ENCODE data around the gene SLC38A8.

SLC38A8 gene

GRCh38 chr16:84048270-84048669 lies 5.7 kb upstream of the SLC38A8 start:
- H3K4me3 Mint-ChIP-seq: no peak overlapping the region
- H3K27me3 Mint-ChIP-seq: peaks cover 19% of the 10 kb centered on the region
- DNase-seq: no peak
- no peaks in the 10 kb centered on the region for H3K9me3 Mint-ChIP-seq
- H3K27ac Mint-ChIP-seq: no peak overlapping the region
- peaks cover 6% of the 10 kb centered on the region for H3K4me1 Mint-ChIP-seq (ENCODE audit: low read depth)
- H3K36me3 Mint-ChIP-seq (ENCODE audit: low read depth): peaks cover 36% of the 10 kb centered on the region

GRCh38 chr16:84047626-84048025 lies 5.0 kb upstream of the SLC38A8 start:
- no peaks in the 10 kb centered on the region for H3K9me3 Mint-ChIP-seq
- peaks cover 6% of the 10 kb centered on the region for H3K4me1 Mint-ChIP-seq (ENCODE audit: low read depth)
- H3K27ac Mint-ChIP-seq: no peak overlapping the region
- DNase-seq: no peak
- no peak overlapping the region for H3K4me3 Mint-ChIP-seq
- peaks cover 30% of the 10 kb centered on the region for H3K36me3 Mint-ChIP-seq (ENCODE audit: low read depth)
- peaks cover 20% of the 10 kb centered on the region for H3K27me3 Mint-ChIP-seq

GRCh38 chr16:84047206-84047605 lies 4.6 kb upstream of the SLC38A8 start:
- no peak for DNase-seq
- Mint-ChIP-seq H3K4me3 (no peak overlapping the region), H3K9me3 (no peaks in the 10 kb centered on the region), H3K27me3 (peaks cover 24% of the 10 kb centered on the region), H3K4me1 (ENCODE audit: low read depth) (peaks cover 6% of the 10 kb centered on the region), H3K27ac (no peak overlapping the region), H3K36me3 (ENCODE audit: low read depth) (peaks cover 25% of the 10 kb centered on the region)

GRCh38 chr16:84045818-84046470 lies 3.3 kb upstream of the SLC38A8 start:
- peaks cover 6% of the 10 kb centered on the region for H3K4me1 Mint-ChIP-seq (ENCODE audit: low read depth)
- no peak overlapping the region for H3K4me3 Mint-ChIP-seq
- peaks cover 23% of the 10 kb centered on the region for H3K36me3 Mint-ChIP-seq (ENCODE audit: low read depth)
- H3K27me3 Mint-ChIP-seq: peaks cover 29% of the 10 kb centered on the region
- H3K27ac Mint-ChIP-seq: no peak overlapping the region
- no peaks in the 10 kb centered on the region for H3K9me3 Mint-ChIP-seq
- DNase-seq: no peak

- Mint-ChIP-seq H3K27me3 (peaks cover 33% of the 10 kb centered on the region), H3K9me3 (no peaks in the 10 kb centered on the region), H3K36me3 (ENCODE audit: low read depth) (peaks cover 19% of the 10 kb centered on the region), H3K27ac (no peak overlapping the region), H3K4me3 (no peak overlapping the region), H3K4me1 (ENCODE audit: low read depth) (peaks cover 6% of the 10 kb centered on the region)
- no peak for DNase-seq
These were observed 2.6 kb upstream of the SLC38A8 start for GRCh38 chr16:84045001-84045817.

- peaks cover 33% of the 10 kb centered on the region for H3K27me3 Mint-ChIP-seq
- H3K4me3 Mint-ChIP-seq: no peak overlapping the region
These were observed 1.5 kb upstream of the SLC38A8 start for GRCh38 chr16:84044118-84044488.

GRCh38 chr16:84043486-84044117 lies 1.0 kb upstream of the SLC38A8 start:
- Mint-ChIP-seq H3K27ac (no peak overlapping the region), H3K27me3 (peaks cover 38% of the 10 kb centered on the region), H3K9me3 (no peaks in the 10 kb centered on the region), H3K4me1 (ENCODE audit: low read depth) (peaks cover 6% of the 10 kb centered on the region), H3K4me3 (no peak overlapping the region), H3K36me3 (ENCODE audit: low read depth) (peaks cover 4% of the 10 kb centered on the region)
- no peak for DNase-seq

More at GRCh38 chr16:84044118-84044488, 1.5 kb upstream of the SLC38A8 start:
- peaks cover 6% of the 10 kb centered on the region for H3K4me1 Mint-ChIP-seq (ENCODE audit: low read depth)
- no peaks in the 10 kb centered on the region for H3K9me3 Mint-ChIP-seq
- no peak overlapping the region for H3K27ac Mint-ChIP-seq
- DNase-seq: no peak
- peaks cover 8% of the 10 kb centered on the region for H3K36me3 Mint-ChIP-seq (ENCODE audit: low read depth)

- Mint-ChIP-seq H3K27me3 (peaks cover 41% of the 10 kb centered on the region), H3K9me3 (no peaks in the 10 kb centered on the region), H3K27ac (no peak overlapping the region), H3K4me3 (no peak overlapping the region), H3K4me1 (ENCODE audit: low read depth) (peaks cover 6% of the 10 kb centered on the region), H3K36me3 (ENCODE audit: low read depth) (peaks cover under 1% of the 10 kb centered on the region)
- DNase-seq: no peak
These were observed 387 bp upstream of the SLC38A8 start for GRCh38 chr16:84042879-84043485.

- Mint-ChIP-seq H3K36me3 (ENCODE audit: low read depth) (no peaks in the 10 kb centered on the region), H3K4me3 (no peak overlapping the region), H3K4me1 (ENCODE audit: low read depth) (peaks cover 6% of the 10 kb centered on the region), H3K9me3 (no peaks in the 10 kb centered on the region), H3K27me3 (peaks cover 41% of the 10 kb centered on the region), H3K27ac (no peak overlapping the region)
- DNase-seq: no peak
These were observed 714 bp downstream of the SLC38A8 start for GRCh38 chr16:84041881-84042280.

- Mint-ChIP-seq H3K4me3 (no peak overlapping the region), H3K27me3 (peaks cover 41% of the 10 kb centered on the region), H3K4me1 (ENCODE audit: low read depth) (peaks cover 6% of the 10 kb centered on the region), H3K27ac (no peak overlapping the region), H3K36me3 (ENCODE audit: low read depth) (no peaks in the 10 kb centered on the region), H3K9me3 (no peaks in the 10 kb centered on the region)
- DNase-seq: no peak
These were observed 1.5 kb downstream of the SLC38A8 start for GRCh38 chr16:84040823-84041820.

- Mint-ChIP-seq H3K27ac (no peak overlapping the region), H3K9me3 (no peaks in the 10 kb centered on the region), H3K4me3 (no peak overlapping the region), H3K36me3 (ENCODE audit: low read depth) (no peaks in the 10 kb centered on the region), H3K27me3 (peaks cover 41% of the 10 kb centered on the region), H3K4me1 (ENCODE audit: low read depth) (peaks cover 6% of the 10 kb centered on the region)
- DNase-seq: no peak
These were observed 2.3 kb downstream of the SLC38A8 start for GRCh38 chr16:84040226-84040822.

- peaks cover 6% of the 10 kb centered on the region for H3K4me1 Mint-ChIP-seq (ENCODE audit: low read depth)
- peaks cover 37% of the 10 kb centered on the region for H3K27me3 Mint-ChIP-seq
- H3K4me3 Mint-ChIP-seq: no peak overlapping the region
- no peaks in the 10 kb centered on the region for H3K36me3 Mint-ChIP-seq (ENCODE audit: low read depth)
- H3K27ac Mint-ChIP-seq: no peak overlapping the region
- DNase-seq: no peak
- no peaks in the 10 kb centered on the region for H3K9me3 Mint-ChIP-seq
These were observed 2.9 kb downstream of the SLC38A8 start for GRCh38 chr16:84039696-84040095.

- no peak overlapping the region for H3K4me3 Mint-ChIP-seq
- DNase-seq: no peak
- H3K27me3 Mint-ChIP-seq: peaks cover 25% of the 10 kb centered on the region
- no peak overlapping the region for H3K27ac Mint-ChIP-seq
- H3K36me3 Mint-ChIP-seq (ENCODE audit: low read depth): no peaks in the 10 kb centered on the region
- H3K9me3 Mint-ChIP-seq: no peaks in the 10 kb centered on the region
- peaks cover 1% of the 10 kb centered on the region for H3K4me1 Mint-ChIP-seq (ENCODE audit: low read depth)
These were observed 4.1 kb downstream of the SLC38A8 start for GRCh38 chr16:84038469-84038868.

Data from activated T-cell treated with anti-CD3 and anti-CD28 coated beads, Interleukin-2, amount 50 U/mL, for 24 hours (primary cell).